Activated CD8-positive, alpha-beta T cell treated with anti-CD3 and anti-CD28 coated beads for 36 hours (primary cell): ENCODE data around the gene MAP2. TPM values are rescaled to one million over a fixed set of nuclear protein-coding genes. Genes with fewer than 3 reads are reported as not detected.

Experiments used
- ATAC-seq: fragments of 200-7000 bp; cut with Tn5 transposase; one replicate; pipeline ENCODE4 v1.10.0; 2021; ENCODE audit warnings: mild to moderate bottlenecking, moderate library complexity
- CTCF ChIA-PET: fragments of 350-600 bp; sonication (Branson Sonifier 250); formaldehyde crosslinking; loops from one replicate; lab custom pipeline; 2021; ENCODE audit warnings: antibody characterized with exemption; lab: Charles Lee
- POLR2A ChIA-PET: fragments of 350-600 bp; sonication (Branson Sonifier 250); formaldehyde crosslinking; loops from one replicate; lab custom pipeline; 2021; ENCODE audit warnings: antibody characterized with exemption; lab: Charles Lee
- DNase-seq: peaks from one replicate; pipeline ENCODE4 v3.0.0-alpha.2; 2020
- H3K27ac Mint-ChIP-seq: one replicate; pipeline ENCODE4 v1.8.0; 2021; ENCODE audit warnings: mild to moderate bottlenecking, mixed read lengths
- H3K27me3 Mint-ChIP-seq: one replicate; pipeline ENCODE4 v1.8.0; 2021; ENCODE audit warnings: mixed read lengths
- H3K36me3 Mint-ChIP-seq: one replicate; pipeline ENCODE4 v1.8.0; 2021; ENCODE audit warnings: low read depth, mixed read lengths
- H3K4me1 Mint-ChIP-seq: one replicate; pipeline ENCODE4 v1.8.0; 2021; ENCODE audit warnings: low read depth, mixed read lengths
- H3K4me3 Mint-ChIP-seq: one replicate; pipeline ENCODE4 v1.8.0; 2021; ENCODE audit warnings: mild to moderate bottlenecking, moderate library complexity, mixed read lengths
- H3K9me3 Mint-ChIP-seq: one replicate; pipeline ENCODE4 v1.8.0; 2021; ENCODE audit warnings: mixed read lengths
- CTCF ChIP-seq: fragments of 200-600 bp; IDR thresholded peaks from one replicate; pipeline ENCODE4 v1.8.0; 2022; ENCODE audit warnings: antibody characterized with exemption, mild to moderate bottlenecking
- intact Hi-C: fragments of 100-400 bp; cut with micrococcal nuclease; formaldehyde crosslinking; loops from one replicate; pipeline ENCODE4 v1.10.0; 2022
- total RNA-seq, 2 experiments: library from RNA; stranded (reverse); gene quantifications; one replicate each; pipeline ENCODE4 v1.2.3, GENCODE V29; 2021

MAP2 gene
- total RNA-seq, 2 experiments from 2014 or later = not detected

DNA sequence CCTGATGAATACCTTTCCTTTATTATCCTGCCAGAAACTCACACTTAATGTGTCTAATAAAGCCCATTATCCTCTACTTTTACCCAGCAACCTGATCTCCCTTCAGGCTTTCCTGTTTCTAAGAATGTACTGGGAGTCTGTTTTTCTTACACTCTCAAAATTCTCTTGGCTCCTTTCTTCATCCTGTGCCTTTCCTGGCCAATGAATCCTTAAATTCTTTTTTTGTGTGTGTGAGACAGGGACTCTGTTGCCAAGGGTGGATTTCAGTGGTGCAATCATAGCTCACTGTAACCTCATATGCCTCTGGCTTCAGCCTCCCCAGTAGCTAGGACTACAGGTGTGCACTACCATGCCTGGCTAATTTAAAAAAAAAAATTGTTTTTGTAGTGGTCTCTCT lies 72.7 kb downstream of the MAP2 start:
- no peaks in the 10 kb centered on the region for H3K36me3 Mint-ChIP-seq
- H3K27me3 Mint-ChIP-seq = no peaks in the 10 kb centered on the region
- no peaks in the 10 kb centered on the region for H3K4me1 Mint-ChIP-seq
- H3K27ac Mint-ChIP-seq = no peak overlapping the region
- TF ChIP-seq CTCF = no peak
- POLR2A ChIA-PET = no interaction called here
- H3K4me3 Mint-ChIP-seq = no peak overlapping the region
- ATAC-seq (no peak), DNase-seq (no peak)
- H3K9me3 Mint-ChIP-seq = peaks cover 7% of the 10 kb centered on the region
- intact Hi-C loops = no loop called here
- CTCF ChIA-PET = no interaction called here

DNA sequence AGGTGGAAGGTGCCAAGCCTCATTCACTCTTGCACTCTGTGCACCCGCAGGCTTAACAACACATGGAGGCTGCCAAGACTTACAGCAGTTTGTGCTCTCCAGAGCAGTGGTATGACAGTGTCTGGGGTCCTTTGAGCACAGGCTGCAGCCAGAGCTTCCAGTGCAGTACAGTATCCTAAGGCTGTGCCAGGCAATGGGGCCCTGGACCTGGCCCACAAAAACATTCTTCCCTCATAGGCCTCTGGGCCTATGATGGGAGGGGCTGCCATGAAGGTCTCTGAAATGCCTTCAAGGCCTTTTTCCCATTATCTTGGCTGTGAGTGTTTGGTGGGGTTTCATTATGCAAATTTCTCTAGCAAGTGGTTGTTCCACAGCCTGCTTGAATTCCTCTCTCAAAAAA lies 74.8 kb downstream of the MAP2 start:
- Mint-ChIP-seq H3K27me3 (no peaks in the 10 kb centered on the region), H3K27ac (no peak overlapping the region), H3K4me1 (no peaks in the 10 kb centered on the region), H3K36me3 (no peaks in the 10 kb centered on the region), H3K4me3 (no peak overlapping the region), H3K9me3 (peaks cover 5% of the 10 kb centered on the region)
- ATAC-seq (no peak), DNase-seq (no peak)
- intact Hi-C loops = no loop called here
- no peak for TF ChIP-seq CTCF
- ChIA-PET CTCF (no interaction called here), POLR2A (no interaction called here)

GRCh38 chr2:209499069-209499468 lies 75.2 kb downstream of the MAP2 start:
- Mint-ChIP-seq H3K4me1 (no peaks in the 10 kb centered on the region), H3K27ac (no peak overlapping the region), H3K9me3 (peaks cover 5% of the 10 kb centered on the region), H3K27me3 (no peaks in the 10 kb centered on the region), H3K36me3 (no peaks in the 10 kb centered on the region), H3K4me3 (no peak overlapping the region)
- ChIA-PET CTCF (no interaction called here), POLR2A (no interaction called here)
- no peak for ATAC-seq
- no peak for DNase-seq
- no peak for TF ChIP-seq CTCF
- intact Hi-C loops = no loop called here

- ATAC-seq (no peak), DNase-seq (no peak)
- H3K36me3 Mint-ChIP-seq = no peaks in the 10 kb centered on the region
- H3K27me3 Mint-ChIP-seq = no peaks in the 10 kb centered on the region
- ChIA-PET POLR2A (no interaction called here), CTCF (no interaction called here)
- no peaks in the 10 kb centered on the region for H3K4me1 Mint-ChIP-seq
- no peak for TF ChIP-seq CTCF
- intact Hi-C loops = no loop called here
- H3K27ac Mint-ChIP-seq = no peak overlapping the region
- no peak overlapping the region for H3K4me3 Mint-ChIP-seq
- peaks cover 5% of the 10 kb centered on the region for H3K9me3 Mint-ChIP-seq
Measured at GRCh38 chr2:209501579-209501978, 77.7 kb downstream of the MAP2 start.

- ATAC-seq (no peak), DNase-seq (no peak)
- H3K27ac Mint-ChIP-seq = no peak overlapping the region
- H3K27me3 Mint-ChIP-seq = no peaks in the 10 kb centered on the region
- no peaks in the 10 kb centered on the region for H3K4me1 Mint-ChIP-seq
- no peaks in the 10 kb centered on the region for H3K9me3 Mint-ChIP-seq
- no peak for TF ChIP-seq CTCF
- H3K4me3 Mint-ChIP-seq = no peak overlapping the region
- POLR2A ChIA-PET = no interaction called here
- CTCF ChIA-PET = no interaction called here
- H3K36me3 Mint-ChIP-seq = no peaks in the 10 kb centered on the region
- intact Hi-C loops = no loop called here
Measured at GRCh38 chr2:209505410-209505809, 81.6 kb downstream of the MAP2 start.
